GM12801 (cell line): ENCODE data around the gene COMMD10.

ENCODE experiments used
- TF ChIP-seq, protein P1 (sequence below): IDR thresholded peaks from one replicate; pipeline ENCODE4 v1.5.1; 2011; ENCODE audit warnings: control low read depth; ENCODE audit not compliant: insufficient read length; ENCODE audit errors: extremely low read depth

Gene COMMD10

DNA sequence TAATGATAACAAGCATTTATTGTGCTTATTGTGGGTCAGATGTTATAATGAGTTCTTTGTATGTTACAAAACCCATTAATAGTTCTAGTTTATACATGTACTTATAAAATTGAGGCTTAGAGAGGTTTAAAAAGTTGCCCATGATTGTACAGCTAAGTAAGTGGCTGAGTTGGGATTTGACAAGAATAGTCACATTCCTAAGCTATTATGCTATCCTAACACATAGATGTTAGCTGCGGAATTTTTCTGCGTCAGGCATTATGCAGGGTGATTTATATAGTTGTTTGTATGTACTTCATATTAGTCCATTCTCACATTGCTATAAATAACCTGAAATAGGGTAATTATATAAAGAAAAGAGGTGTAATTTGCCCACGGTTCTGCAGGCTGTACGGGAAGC lies 12.5 kb downstream of the COMMD10 start:
- TF ChIP-seq, protein P1, sequence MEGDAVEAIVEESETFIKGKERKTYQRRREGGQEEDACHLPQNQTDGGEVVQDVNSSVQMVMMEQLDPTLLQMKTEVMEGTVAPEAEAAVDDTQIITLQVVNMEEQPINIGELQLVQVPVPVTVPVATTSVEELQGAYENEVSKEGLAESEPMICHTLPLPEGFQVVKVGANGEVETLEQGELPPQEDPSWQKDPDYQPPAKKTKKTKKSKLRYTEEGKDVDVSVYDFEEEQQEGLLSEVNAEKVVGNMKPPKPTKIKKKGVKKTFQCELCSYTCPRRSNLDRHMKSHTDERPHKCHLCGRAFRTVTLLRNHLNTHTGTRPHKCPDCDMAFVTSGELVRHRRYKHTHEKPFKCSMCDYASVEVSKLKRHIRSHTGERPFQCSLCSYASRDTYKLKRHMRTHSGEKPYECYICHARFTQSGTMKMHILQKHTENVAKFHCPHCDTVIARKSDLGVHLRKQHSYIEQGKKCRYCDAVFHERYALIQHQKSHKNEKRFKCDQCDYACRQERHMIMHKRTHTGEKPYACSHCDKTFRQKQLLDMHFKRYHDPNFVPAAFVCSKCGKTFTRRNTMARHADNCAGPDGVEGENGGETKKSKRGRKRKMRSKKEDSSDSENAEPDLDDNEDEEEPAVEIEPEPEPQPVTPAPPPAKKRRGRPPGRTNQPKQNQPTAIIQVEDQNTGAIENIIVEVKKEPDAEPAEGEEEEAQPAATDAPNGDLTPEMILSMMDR, result no peak

DNA sequence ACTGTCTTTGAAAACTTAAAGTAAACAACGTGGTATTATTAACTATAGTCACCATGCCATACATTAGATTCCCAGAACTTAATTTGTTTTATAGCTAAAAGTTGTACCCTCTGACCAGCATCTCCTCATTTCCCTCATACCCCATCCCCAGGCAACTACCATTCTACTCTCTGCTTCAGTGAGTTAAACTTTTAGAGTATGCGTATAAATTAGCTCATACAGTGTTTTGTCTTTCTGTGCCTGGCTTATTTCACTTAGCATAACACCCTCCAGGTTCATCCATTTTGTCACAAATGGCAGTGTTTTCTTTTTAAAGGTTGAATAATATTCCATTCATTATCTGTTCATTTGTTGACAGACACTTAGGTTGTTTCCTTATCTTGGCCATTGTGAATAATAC lies 14.2 kb downstream of the COMMD10 start:
- TF ChIP-seq, protein P1, result no peak

DNA sequence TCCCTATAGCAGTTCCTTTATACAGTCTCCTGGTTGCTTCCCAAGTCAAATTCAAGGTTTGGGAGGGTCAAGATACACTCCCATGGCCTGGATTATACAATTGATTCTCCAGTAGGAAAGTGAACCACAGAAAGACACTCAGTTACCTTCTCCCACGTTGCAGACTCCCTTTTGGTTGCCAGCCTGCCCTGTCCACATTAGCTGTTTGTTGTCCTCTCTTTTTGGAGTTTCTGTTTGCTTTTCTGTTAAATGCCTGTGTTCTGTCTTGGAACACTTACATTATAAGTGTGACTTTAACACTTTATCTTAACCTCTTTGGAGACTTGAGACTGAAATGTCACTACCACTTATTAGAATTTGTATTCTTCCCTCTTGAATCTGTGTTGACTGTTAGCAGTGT lies 30.3 kb downstream of the COMMD10 start:
- TF ChIP-seq, protein P1, result no peak

DNA sequence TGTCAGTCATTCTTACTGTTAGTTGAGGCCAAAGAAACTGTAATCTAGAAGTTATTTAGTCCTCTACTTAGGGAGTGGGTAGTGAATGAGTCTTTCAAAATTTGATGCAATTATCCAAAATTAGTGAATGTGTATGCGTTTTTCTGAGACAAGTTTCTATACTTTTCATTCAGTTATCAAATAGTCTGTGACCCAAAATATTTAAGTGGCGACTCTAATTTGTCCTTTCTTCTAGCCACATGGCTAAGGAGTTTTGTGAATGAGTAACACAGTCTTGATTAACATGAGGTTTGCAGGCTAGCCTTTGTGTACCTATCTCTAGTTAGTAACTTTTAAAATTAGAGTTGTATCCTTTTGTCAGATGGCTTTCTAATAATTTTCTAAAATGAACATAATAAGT lies 45.6 kb downstream of the COMMD10 start:
- TF ChIP-seq, protein P1, result no peak

DNA sequence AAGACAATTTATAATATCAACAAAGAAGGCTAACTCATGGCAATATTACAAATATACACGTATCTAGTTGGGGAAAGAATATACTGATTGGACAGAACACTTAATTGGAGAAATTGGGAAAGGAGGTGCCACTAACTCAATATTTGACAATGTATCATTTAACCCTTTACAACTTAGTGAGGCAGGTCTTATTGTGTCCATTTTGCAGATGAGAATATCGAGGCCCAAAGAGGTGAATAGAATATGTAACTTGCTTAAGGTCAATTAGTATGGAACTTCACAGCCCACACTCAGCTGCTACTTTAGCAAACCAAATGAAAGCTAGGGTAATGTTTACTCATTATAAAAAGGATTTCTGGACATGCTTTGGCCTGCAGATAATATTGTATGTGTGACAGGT lies 46.2 kb downstream of the COMMD10 start:
- TF ChIP-seq, protein P1, result no peak

DNA sequence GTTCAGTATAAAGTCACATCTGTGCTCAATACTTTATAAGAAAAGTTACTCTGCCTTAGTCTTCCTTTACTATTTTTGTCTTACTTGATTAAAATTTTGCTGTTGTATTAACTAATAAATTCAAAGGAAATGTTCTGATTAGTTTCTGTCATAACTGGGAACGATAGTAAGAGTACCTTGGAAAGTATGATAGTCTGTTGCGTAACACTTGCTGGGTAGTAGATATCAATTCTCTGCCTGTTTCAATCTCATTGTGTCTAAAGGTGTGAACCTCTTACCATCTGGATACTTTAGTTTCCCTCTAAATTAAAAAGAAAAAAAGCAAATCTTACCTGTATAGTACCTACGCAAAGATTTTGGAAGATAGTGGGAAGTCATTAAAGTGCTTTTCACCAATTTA lies 48.5 kb downstream of the COMMD10 start:
- TF ChIP-seq, protein P1, result no peak

DNA sequence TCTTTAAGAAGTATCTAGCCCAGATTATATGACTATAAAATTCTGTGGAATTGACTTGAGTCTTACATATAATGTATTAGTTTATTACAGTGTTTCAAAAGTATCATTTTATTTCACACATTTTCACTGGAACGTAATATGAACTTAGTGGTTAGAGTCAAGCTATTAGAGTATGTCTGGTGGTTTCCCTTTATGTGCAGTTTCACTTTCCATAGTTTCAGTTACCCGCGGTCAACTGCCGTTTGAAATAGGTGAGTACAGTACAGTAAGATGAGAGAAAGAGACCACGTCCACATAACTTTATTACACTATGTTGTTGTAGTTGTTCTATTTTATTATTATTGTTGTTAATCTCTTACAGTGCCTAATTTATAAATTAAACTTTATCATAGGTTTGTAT lies 50.5 kb downstream of the COMMD10 start:
- TF ChIP-seq, protein P1, result no peak

DNA sequence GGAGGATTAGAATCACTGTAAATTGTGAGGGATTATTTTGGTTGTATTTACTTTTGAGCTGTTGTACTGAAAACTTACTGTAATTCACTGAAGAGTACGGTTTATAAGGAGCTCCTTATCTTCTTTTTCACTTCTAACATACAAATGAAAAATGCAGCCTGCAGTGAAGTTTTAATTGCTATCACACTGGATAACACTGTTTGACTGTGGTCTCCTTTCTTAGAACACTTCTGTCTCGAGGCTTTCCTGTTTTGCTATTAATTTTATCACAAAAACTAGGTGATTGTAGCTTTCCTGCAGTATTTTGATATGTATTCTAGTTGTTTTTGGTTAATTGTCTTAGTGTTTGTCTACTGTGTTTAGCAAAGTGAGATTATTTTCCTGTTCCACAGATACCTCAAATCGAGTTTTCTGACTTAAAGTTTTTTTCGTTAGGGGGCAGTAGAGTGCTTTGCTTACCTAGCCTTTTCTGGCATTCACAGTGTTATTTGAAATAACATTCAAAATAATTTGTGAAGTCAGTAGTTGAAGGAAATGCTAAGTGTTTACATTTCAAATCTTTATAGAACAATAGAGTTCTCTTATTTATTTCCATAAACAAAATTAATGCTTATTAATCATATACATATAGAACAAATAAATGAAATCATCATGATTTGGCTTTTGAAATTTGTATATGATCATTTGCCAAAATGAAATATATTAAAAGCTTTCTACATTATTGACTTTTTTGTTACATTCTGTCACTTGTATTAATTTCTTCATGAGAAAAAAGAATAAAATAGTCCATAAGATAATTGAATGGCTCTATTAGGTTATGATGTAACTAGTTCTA lies 52.9 kb downstream of the COMMD10 start:
- TF ChIP-seq, protein P1, result no peak
